HG02642 (cell line): ENCODE measurements around the gene SLC10A3.

ENCODE experiments used
- ATAC-seq: cut with Tn5 transposase; IDR thresholded peaks from one replicate; pipeline ENCODE4 v1.9.1; 2021; ENCODE audit warnings: mild to moderate bottlenecking; ENCODE audit not compliant: unreplicated experiment, poor library complexity

The SLC10A3 gene

GRCh38 chrX:154443992-154444754 lies 46.3 kb downstream of the SLC10A3 start, which contains the start of gene FAM50A:
Gene FAM50A (plus strand): TSS chrX:154444141. CDS start chrX:154444236, 95 bp downstream.
- ATAC-seq, result peak; percentile 65

DNA sequence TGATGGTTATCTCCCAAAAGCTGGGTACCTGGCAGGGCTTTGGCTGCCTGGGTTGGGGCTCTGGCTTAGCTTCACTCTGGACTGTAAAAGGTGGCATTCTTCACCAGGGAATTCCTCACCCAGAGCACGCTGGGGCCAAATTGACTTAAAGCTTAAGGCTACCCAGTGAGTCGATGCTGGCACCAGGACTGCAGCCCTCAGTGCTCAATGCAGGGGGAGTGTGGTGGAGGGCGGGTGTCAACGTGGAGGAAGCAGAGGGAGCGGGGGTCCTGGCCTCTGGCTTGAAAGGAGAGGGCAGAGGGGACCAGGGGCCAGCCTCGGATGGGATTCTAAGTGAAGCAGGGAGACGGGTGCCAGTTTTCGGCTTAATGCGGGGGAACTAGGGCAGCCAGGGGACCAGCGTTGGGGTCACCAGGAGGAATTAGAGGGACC lies 46.9 kb downstream of the SLC10A3 start:
- no peak for ATAC-seq

DNA sequence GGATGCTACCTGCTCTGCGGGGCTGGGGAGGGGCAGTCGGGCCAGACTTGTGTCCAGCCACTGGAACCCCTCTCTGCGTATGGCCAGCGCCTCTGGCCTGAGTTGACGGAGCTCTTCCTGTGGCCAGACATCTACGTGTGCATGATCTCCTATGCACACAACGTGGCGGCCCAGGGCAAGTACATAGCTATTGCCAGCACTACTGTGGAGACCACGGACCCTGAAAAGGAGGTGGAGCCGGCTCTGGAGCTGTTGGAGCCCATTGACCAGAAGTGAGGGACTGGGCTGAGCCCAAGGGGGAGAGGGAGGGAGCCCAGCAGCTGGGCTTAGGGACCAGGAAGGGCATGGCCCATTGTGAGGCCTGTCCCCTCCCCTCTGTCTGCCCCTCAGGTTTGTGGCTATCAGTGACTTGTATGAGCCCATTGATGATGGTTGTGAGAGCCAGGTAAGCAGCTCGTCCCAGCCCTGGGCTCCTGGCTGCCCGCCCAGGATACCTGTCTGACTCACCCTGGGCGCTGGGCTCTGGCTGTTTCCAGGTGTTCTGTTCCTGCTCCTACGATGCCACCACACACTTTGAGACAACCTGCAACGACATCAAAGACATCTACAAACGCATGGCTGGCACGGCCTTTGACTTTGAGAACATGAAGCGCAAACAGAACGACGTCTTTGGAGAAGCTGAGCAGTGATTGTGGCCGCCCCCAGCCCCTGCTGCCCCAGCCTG lies 48.3 kb downstream of the SLC10A3 start:
- ATAC-seq, result no peak

- ATAC-seq, result no peak
Measured at GRCh38 chrX:154441564-154441963, 48.9 kb downstream of the SLC10A3 start.

DNA sequence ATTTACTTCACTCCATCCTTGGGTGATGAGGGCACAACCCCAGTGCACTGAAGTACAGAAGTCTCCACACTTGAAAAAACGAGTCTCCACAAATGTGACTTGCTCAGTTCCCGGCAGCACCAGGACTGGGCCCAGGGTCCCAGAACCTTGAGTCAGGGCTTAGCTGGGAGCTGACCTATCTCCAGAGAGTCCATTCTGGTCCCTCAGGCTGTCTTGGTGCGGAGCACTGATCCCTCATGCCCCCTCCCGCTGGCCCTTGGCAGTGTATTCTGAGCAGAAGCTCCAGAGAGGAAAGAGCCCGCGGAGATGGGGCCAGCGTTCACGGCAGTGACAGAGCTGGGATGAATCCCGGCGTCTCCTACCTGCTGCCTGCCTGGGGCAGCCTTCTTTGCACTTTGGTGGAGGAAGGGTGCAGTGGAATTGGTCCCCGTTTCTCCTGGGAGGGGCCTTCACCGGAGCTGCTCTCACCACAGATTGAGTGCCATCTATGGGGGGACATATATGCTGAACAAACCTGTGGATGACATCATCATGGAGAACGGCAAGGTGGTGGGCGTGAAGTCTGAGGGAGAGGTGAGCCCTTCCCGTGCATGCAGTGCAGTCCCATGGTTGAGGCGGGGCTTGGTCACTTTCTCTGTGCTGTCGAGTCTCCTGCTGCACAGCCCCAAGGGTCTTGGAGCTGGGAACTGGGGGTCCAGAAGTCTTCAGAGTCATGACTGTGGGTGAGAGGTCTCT lies 49.6 kb downstream of the SLC10A3 start:
- ATAC-seq, result no peak

GRCh38 chrX:154439841-154440240 lies 50.6 kb downstream of the SLC10A3 start:
- no peak for ATAC-seq

DNA sequence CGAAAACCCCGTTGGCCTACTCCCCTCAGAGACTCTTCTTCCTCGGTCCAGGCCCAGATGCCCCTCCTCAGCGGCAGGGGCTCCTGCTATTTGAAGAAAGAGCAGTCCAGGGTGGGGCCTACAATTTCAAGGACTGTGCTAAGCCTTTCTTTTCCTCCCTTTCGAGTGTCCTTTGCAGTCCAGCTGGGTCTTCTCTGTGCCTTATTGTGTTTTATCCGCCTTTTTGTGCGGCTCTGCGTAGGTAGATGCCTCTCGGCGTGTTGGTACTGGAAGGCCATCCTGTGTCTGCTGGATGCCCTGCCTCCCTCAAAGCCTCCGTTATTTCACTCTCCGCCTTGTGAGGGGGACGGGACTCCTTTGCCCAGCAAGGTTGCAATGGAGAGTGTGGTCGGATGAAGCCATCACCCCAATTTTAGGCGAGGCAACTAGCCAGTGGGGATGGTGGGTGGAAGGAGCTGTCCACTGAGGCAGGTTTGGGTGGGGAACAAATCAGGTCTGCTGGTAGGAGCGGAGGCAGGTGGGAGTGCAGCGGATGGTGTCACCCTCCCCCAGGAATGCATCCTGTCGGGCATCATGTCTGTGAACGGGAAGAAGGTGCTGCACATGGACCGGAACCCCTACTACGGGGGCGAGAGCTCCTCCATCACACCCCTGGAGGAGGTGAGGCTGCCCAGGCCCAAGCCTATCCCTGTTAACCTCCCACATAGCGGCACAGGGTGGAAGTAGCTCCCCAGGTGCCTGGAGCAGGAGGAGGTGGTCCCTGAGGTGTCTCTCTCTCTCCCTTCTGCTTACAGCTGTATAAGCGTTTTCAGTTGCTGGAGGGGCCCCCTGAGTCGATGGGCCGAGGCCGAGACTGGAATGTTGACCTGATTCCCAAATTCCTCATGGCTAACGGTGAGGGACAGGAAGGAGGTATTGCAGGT lies 52.2 kb downstream of the SLC10A3 start:
- no peak for ATAC-seq
